ENCODE measurements around the gene NKD2. TPM values are rescaled to one million over a fixed set of nuclear protein-coding genes. Genes with fewer than 3 reads are reported as not detected.

The NKD2 gene, protein sequence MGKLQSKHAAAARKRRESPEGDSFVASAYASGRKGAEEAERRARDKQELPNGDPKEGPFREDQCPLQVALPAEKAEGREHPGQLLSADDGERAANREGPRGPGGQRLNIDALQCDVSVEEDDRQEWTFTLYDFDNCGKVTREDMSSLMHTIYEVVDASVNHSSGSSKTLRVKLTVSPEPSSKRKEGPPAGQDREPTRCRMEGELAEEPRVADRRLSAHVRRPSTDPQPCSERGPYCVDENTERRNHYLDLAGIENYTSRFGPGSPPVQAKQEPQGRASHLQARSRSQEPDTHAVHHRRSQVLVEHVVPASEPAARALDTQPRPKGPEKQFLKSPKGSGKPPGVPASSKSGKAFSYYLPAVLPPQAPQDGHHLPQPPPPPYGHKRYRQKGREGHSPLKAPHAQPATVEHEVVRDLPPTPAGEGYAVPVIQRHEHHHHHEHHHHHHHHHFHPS
- 0.21 and 0.32 TPM in 2 replicates for total RNA-seq (2022)
- percentile 7 among the genes with signal in this experiment for Bru-seq, nascent RNA
- BruChase-seq, experiment 1, labeled RNA remaining after a 6-hour chase = not detected
- BruChase-seq, experiment 2, labeled RNA remaining after a 2-hour chase = percentile 9 among the genes with signal in this experiment
- long read RNA-seq, partial matches to known transcripts = 0 of 1 reads
- long read RNA-seq, other reads (novel, unspliced or antisense) = 1 of 1 reads

DNA sequence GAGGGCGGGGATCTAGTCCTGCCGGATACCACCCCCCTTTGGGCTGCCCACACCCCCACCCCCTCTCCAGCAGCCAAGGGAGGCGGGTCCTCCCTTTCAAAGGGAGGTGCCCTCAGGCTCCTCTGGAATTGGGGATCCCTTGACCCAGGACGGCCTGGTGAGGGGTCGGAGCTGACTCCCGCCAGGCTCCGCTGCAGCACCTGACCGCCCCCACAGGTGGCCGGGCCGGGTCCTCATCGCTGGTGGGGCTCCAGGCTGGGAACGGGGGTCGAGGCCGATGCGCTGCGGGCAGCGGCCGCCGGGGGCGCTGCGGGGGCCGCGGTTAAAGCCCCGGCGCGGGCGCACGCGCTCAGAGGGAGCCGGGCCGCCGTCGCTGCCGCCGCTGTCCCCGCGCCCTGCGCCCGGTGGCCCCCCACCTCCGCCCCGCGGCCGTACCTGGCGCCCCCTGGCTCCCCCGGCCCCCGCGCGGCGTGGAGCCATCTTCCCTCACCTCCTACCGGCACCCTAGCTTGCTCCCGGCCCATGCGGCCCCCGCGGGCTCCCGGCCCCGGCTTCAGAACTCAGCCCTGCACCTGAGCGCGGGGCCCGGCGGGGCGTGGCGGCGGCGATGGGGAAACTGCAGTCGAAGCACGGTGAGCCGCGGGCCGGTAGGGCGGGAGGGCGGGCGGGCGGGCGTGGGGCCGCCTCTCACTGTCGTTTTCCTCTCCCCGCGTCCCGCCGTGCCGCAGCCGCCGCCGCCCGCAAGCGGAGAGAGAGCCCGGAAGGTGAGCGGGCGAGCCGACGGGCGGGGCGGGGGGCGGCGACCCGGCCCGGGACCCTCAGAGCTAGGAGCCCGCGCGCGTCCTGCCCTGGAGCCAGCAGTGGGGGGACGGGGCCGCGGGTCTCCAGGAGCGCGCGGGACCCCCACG, at the start of gene NKD2:
Gene NKD2, plus strand, starts transcription at position 352 of the 908 bp plus-strand sequence. Its CDS starts 256 bp downstream, at position 608.
- DNase-seq (ENCODE audit: unreplicated experiment) = no peak
- H3K9me3 Mint-ChIP-seq (ENCODE audit: unreplicated experiment) = no peaks in the 10 kb centered on the region
- no TSS peak for BruUV-seq (replicated peaks)
- intact Hi-C loops (cut with micrococcal nuclease) = no loop called here
- H3K27me3 Mint-ChIP-seq (ENCODE audit: insufficient read depth, unreplicated experiment) = peaks cover 62% of the 10 kb centered on the region
- H3K36me3 Mint-ChIP-seq (ENCODE audit: insufficient read depth, unreplicated experiment) = no peaks in the 10 kb centered on the region
- H3K4me3 Mint-ChIP-seq (ENCODE audit: unreplicated experiment) = peak within 1 kb of the TSS; percentile 23
- no peak within 1 kb of the TSS for H3K27ac Mint-ChIP-seq (ENCODE audit: low read depth, unreplicated experiment)
- ChIA-PET POLR2A (no interaction called here), CTCF (no interaction called here)
- TF ChIP-seq, protein P1, sequence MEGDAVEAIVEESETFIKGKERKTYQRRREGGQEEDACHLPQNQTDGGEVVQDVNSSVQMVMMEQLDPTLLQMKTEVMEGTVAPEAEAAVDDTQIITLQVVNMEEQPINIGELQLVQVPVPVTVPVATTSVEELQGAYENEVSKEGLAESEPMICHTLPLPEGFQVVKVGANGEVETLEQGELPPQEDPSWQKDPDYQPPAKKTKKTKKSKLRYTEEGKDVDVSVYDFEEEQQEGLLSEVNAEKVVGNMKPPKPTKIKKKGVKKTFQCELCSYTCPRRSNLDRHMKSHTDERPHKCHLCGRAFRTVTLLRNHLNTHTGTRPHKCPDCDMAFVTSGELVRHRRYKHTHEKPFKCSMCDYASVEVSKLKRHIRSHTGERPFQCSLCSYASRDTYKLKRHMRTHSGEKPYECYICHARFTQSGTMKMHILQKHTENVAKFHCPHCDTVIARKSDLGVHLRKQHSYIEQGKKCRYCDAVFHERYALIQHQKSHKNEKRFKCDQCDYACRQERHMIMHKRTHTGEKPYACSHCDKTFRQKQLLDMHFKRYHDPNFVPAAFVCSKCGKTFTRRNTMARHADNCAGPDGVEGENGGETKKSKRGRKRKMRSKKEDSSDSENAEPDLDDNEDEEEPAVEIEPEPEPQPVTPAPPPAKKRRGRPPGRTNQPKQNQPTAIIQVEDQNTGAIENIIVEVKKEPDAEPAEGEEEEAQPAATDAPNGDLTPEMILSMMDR (IDR thresholded peaks at IDR 0.05; ENCODE audit: unreplicated experiment) = peak; percentile 42
- peaks cover 10% of the 10 kb centered on the region for H3K4me1 Mint-ChIP-seq (ENCODE audit: insufficient read depth, unreplicated experiment)

- Mint-ChIP-seq H3K4me3 (ENCODE audit: unreplicated experiment) (no peak overlapping the region), H3K9me3 (ENCODE audit: unreplicated experiment) (no peaks in the 10 kb centered on the region), H3K27ac (ENCODE audit: low read depth, unreplicated experiment) (no peak overlapping the region), H3K36me3 (ENCODE audit: insufficient read depth, unreplicated experiment) (no peaks in the 10 kb centered on the region), H3K27me3 (ENCODE audit: insufficient read depth, unreplicated experiment) (peaks cover 22% of the 10 kb centered on the region), H3K4me1 (ENCODE audit: insufficient read depth, unreplicated experiment) (peaks cover 25% of the 10 kb centered on the region)
- TF ChIP-seq, protein P1 (IDR thresholded peaks at IDR 0.05; ENCODE audit: unreplicated experiment) = no peak
- BruUV-seq (replicated peaks) = no TSS peak
- DNase-seq (ENCODE audit: unreplicated experiment) = no peak
- intact Hi-C loops (cut with micrococcal nuclease) = no loop called here
- POLR2A ChIA-PET = interaction anchor here (0.7 kb wide), 1 partner anchor 17 kb away, joined by 3 read pairs; no protein-coding TSS in a partner anchor
- CTCF ChIA-PET = interaction anchor here (0.6 kb wide), 1 partner anchor 1101 kb away, joined by 3 read pairs; no protein-coding TSS in a partner anchor
Observed at GRCh38 chr5:959581-960531, 48.7 kb upstream of the NKD2 start.

DNA sequence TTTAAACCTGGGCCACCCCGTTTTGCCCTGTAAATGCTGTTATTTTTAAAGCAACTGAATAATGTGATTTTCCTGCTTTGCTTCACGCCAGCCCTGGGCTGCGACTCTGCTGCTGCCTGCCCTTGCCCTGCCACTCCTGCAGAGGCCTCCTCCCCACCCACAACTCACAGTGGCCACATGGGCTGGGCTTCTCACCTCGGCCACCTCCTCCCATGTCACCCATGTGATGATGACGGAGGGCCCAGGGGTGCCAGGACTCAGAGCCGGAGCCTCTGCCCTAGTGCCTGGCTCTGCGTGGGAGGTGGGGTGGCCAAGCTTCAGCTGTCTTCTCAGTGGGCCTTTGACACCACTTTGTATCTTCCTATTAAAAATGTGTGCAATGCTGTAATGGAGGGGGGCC, 48.1 kb upstream of the NKD2 start:
- H3K27ac Mint-ChIP-seq (ENCODE audit: low read depth, unreplicated experiment) = no peak overlapping the region
- no peak overlapping the region for H3K4me3 Mint-ChIP-seq (ENCODE audit: unreplicated experiment)
- peaks cover 22% of the 10 kb centered on the region for H3K27me3 Mint-ChIP-seq (ENCODE audit: insufficient read depth, unreplicated experiment)
- CTCF ChIA-PET = no interaction called here
- H3K4me1 Mint-ChIP-seq (ENCODE audit: insufficient read depth, unreplicated experiment) = peaks cover 19% of the 10 kb centered on the region
- DNase-seq (ENCODE audit: unreplicated experiment) = no peak
- BruUV-seq (replicated peaks) = no TSS peak
- H3K36me3 Mint-ChIP-seq (ENCODE audit: insufficient read depth, unreplicated experiment) = no peaks in the 10 kb centered on the region
- intact Hi-C loops (cut with micrococcal nuclease) = no loop called here
- POLR2A ChIA-PET = no interaction called here
- H3K9me3 Mint-ChIP-seq (ENCODE audit: unreplicated experiment) = no peaks in the 10 kb centered on the region
- TF ChIP-seq, protein P1 (IDR thresholded peaks at IDR 0.05; ENCODE audit: unreplicated experiment) = no peak
